ENCODE results near the gene SQSTM1. TPM values are rescaled to one million over a fixed set of nuclear protein-coding genes. Genes with fewer than 3 reads are reported as not detected.

The SQSTM1 gene
- total and polyA plus RNA-seq, 2 of the 8 experiments (the other 6 are each of a cell fraction or from before 2014, with no cell fraction given), result 78.6 to 110 TPM

- TF ChIP-seq CTCF (IDR thresholded peaks at IDR 0.05; ENCODE audit: control extremely low read depth in 1 of 3, insufficient read depth in 1 of 3, low read depth in 1 of 3, low read length in 3 of 3), result 0 out of 4 replicates have a peak, but pooled peaks of 1 of the 3 experiments have one; percentile 11
- TF ChIP-seq TEAD4 (IDR thresholded peaks at IDR 0.05; ENCODE audit: low read depth, low read length), result no peak
- no peak for TF ChIP-seq KDM4A (IDR thresholded peaks at IDR 0.05; ENCODE audit: low read depth, low read length, severe bottlenecking)
Measured at GRCh38 chr5:179836225-179837019, 15.7 kb downstream of the SQSTM1 start (continued).

Measured in H1 (cell line).